Measurements from ENCODE around the gene KRTAP21-1.

- no peak for TF ChIP-seq POLR2AphosphoS5 (IDR thresholded peaks at IDR 0.05)
- no peak for TF ChIP-seq CTCF (IDR thresholded peaks at IDR 0.05; ENCODE audit: poor library complexity, severe bottlenecking)
Observed at GRCh38 chr21:30747159-30747558, 8.1 kb downstream of the KRTAP21-1 start, which contains the start of gene KRTAP21-2.
